H9 (cell line): ENCODE measurements around the gene WWC2. TPM values are rescaled to one million over a fixed set of nuclear protein-coding genes. Genes with fewer than 3 reads are reported as not detected.

Source experiments
- DNase-seq: peaks from one replicate; pipeline ENCODE4 v3.0.0-alpha.2; 2017
- H2AFZ ChIP-seq: one replicate; pipeline ENCODE4 v1.6.1; 2013; ENCODE audit warnings: mild to moderate bottlenecking, low read length, control low read depth, moderate library complexity
- H2AK5ac ChIP-seq: 2 replicates; pipeline ENCODE4 v1.6.1; 2013; ENCODE audit warnings: low read length, control low read depth, mixed read lengths; ENCODE audit not compliant: insufficient read length
- H2BK120ac ChIP-seq: one replicate; pipeline ENCODE4 v1.6.1; 2013; ENCODE audit warnings: low read depth, mild to moderate bottlenecking, low read length, control low read depth, inconsistent platforms; ENCODE audit not compliant: poor library complexity, severe bottlenecking
- H2BK12ac ChIP-seq: 2 replicates; pipeline ENCODE4 v1.6.1; 2013; ENCODE audit warnings: low read length, control low read depth, mixed read lengths, low read depth; ENCODE audit not compliant: insufficient read length
- H2BK15ac ChIP-seq: 2 replicates; pipeline ENCODE4 v1.6.1; 2013; ENCODE audit warnings: low read depth, low read length, control low read depth
- H2BK20ac ChIP-seq: one replicate; pipeline ENCODE4 v1.6.1; 2013; ENCODE audit warnings: low read depth, mild to moderate bottlenecking, low read length, control low read depth, inconsistent platforms; ENCODE audit not compliant: poor library complexity, severe bottlenecking
- H2BK5ac ChIP-seq: 2 replicates; pipeline ENCODE4 v1.6.1; 2013; ENCODE audit warnings: low read length, control low read depth, mixed read lengths; ENCODE audit not compliant: insufficient read length
- H3K14ac ChIP-seq: 2 replicates; pipeline ENCODE4 v1.6.1; 2013; ENCODE audit warnings: low read length, control low read depth; ENCODE audit not compliant: insufficient read depth
- H3K18ac ChIP-seq: 2 replicates; pipeline ENCODE4 v1.6.1; 2013; ENCODE audit warnings: low read depth, mild to moderate bottlenecking, mixed read lengths, low read length, control low read depth; ENCODE audit not compliant: insufficient read length
- H3K23ac ChIP-seq: 2 replicates; pipeline ENCODE4 v1.6.1; 2013; ENCODE audit warnings: low read length, control low read depth, mixed read lengths, low read depth; ENCODE audit not compliant: insufficient read length
- H3K23me2 ChIP-seq: 2 replicates; pipeline ENCODE4 v1.6.1; 2013; ENCODE audit warnings: low read depth, mild to moderate bottlenecking, mixed read lengths, low read length, control low read depth; ENCODE audit not compliant: insufficient read length, poor library complexity, severe bottlenecking
- H3K27ac ChIP-seq: 2 replicates; pipeline ENCODE4 v1.5.1; 2013; ENCODE audit warnings: low read length, control low read depth, mixed read lengths, low read depth; ENCODE audit not compliant: insufficient read length
- H3K27me3 ChIP-seq: 2 replicates; pipeline ENCODE4 v1.6.1; 2013; ENCODE audit warnings: low read length, control low read depth, inconsistent platforms; ENCODE audit not compliant: insufficient read depth
- H3K4ac ChIP-seq: 2 replicates; pipeline ENCODE4 v1.6.1; 2013; ENCODE audit warnings: low read depth, mild to moderate bottlenecking, control low read depth, inconsistent platforms, low read length, moderate library complexity
- H3K4me1 ChIP-seq: 2 replicates; pipeline ENCODE4 v1.6.1; 2013; ENCODE audit warnings: low read length, control low read depth, inconsistent platforms; ENCODE audit not compliant: insufficient read depth
- H3K4me2 ChIP-seq: 2 replicates; pipeline ENCODE4 v1.6.1; 2013; ENCODE audit warnings: low read length, control low read depth, mixed read lengths; ENCODE audit not compliant: insufficient read length, insufficient read depth
- H3K56ac ChIP-seq: 2 replicates; pipeline ENCODE4 v1.6.1; 2013; ENCODE audit warnings: low read depth, mild to moderate bottlenecking, mixed read lengths, low read length, control low read depth; ENCODE audit not compliant: insufficient read length
- H3K79me1 ChIP-seq: 2 replicates; pipeline ENCODE4 v1.6.1; 2013; ENCODE audit warnings: low read depth, mild to moderate bottlenecking, moderate library complexity, low read length, control low read depth, inconsistent platforms; ENCODE audit not compliant: insufficient read depth, poor library complexity, severe bottlenecking
- H3K79me2 ChIP-seq: 2 replicates; pipeline ENCODE4 v1.6.1; 2013; ENCODE audit warnings: low read length, control low read depth, inconsistent platforms; ENCODE audit not compliant: insufficient read depth
- H3K9ac ChIP-seq: 2 replicates; pipeline ENCODE4 v1.6.1; 2013; ENCODE audit warnings: low read length, control low read depth, mixed read lengths; ENCODE audit not compliant: insufficient read length; ENCODE audit errors: extremely low read depth
- H3K9me3 ChIP-seq: one replicate; pipeline ENCODE4 v1.6.1; 2013; ENCODE audit warnings: low read depth, low read length, inconsistent platforms; ENCODE audit not compliant: control insufficient read depth
- H3T11ph ChIP-seq: one replicate; pipeline ENCODE4 v1.6.1; 2013; ENCODE audit warnings: mild to moderate bottlenecking, low read length, control low read depth, inconsistent platforms
- H4K20me1 ChIP-seq: one replicate; pipeline ENCODE4 v1.6.1; 2013; ENCODE audit not compliant: control insufficient read depth, insufficient read length, insufficient read depth
- H4K5ac ChIP-seq: 2 replicates; pipeline ENCODE4 v1.6.1; 2013; ENCODE audit warnings: low read depth, mild to moderate bottlenecking, mixed read lengths, low read length, control low read depth; ENCODE audit not compliant: insufficient read length
- H4K8ac ChIP-seq: replicated peaks from 2 replicates; pipeline ENCODE4 v1.6.1; 2013; ENCODE audit warnings: low read length, control low read depth, mixed read lengths, low read depth; ENCODE audit not compliant: insufficient read length
- H4K91ac ChIP-seq: 2 replicates; pipeline ENCODE4 v1.6.1; 2013; ENCODE audit warnings: low read depth, mild to moderate bottlenecking, moderate library complexity, mixed read lengths, low read length, control low read depth; ENCODE audit not compliant: insufficient read length
- H3K27ac Mint-ChIP-seq, 3 experiments: 2 replicates in 2 of 3; 3 replicates in 1 of 3; pipeline ENCODE4 v1.8.0; 2020 to 2021; ENCODE audit warnings: mixed read lengths in 3 of 3, mild to moderate bottlenecking in 1 of 3, moderate library complexity in 1 of 3
- H3K27me3 Mint-ChIP-seq: 2 replicates; pipeline ENCODE4 v1.8.0; 2021; ENCODE audit warnings: low read depth, mild to moderate bottlenecking, moderate library complexity, mixed read lengths
- H3K36me3 Mint-ChIP-seq, 3 experiments: 2 replicates in 2 of 3; 3 replicates in 1 of 3; pipeline ENCODE4 v1.8.0; 2020 to 2021; ENCODE audit warnings: low read depth in 3 of 3, mixed read lengths in 3 of 3; ENCODE audit not compliant: insufficient read depth in 1 of 3
- H3K4me1 Mint-ChIP-seq, 2 experiments: 2 replicates each; pipeline ENCODE4 v1.8.0; 2020; ENCODE audit warnings: mixed read lengths in 2 of 2
- H3K4me3 Mint-ChIP-seq, 2 experiments: 2 replicates in 1 of 2; 3 replicates in 1 of 2; pipeline ENCODE4 v1.8.0; 2020 to 2021; ENCODE audit warnings: mild to moderate bottlenecking in 2 of 2, mixed read lengths in 2 of 2, moderate library complexity in 1 of 2
- H3K9me3 Mint-ChIP-seq, 2 experiments: 2 replicates in 1 of 2; 3 replicates in 1 of 2; pipeline ENCODE4 v1.8.0; 2020; ENCODE audit warnings: mild to moderate bottlenecking in 2 of 2, mixed read lengths in 2 of 2, moderate library complexity in 1 of 2
- CTCF ChIP-seq: fragments of 200-600 bp; sonication (generic); conservative IDR thresholded peaks from 3 replicates; pipeline ENCODE4 v1.8.0; 2021; ENCODE audit warnings: antibody characterized with exemption, mild to moderate bottlenecking
- WGBS: extraction: QIAGEN DNeasy Blood & Tissue Kit; methylation state at CpG from one replicate; pipeline ENCODE4 v1.1.7; 2013; ENCODE audit warnings: missing lambda C conversion rate, low lambda C conversion rate, mixed read lengths; ENCODE audit not compliant: insufficient read length; ENCODE audit errors: extremely low coverage; 5-methylcytosine and 5-hydroxymethylcytosine counted together
- total RNA-seq: library from RNA; stranded (reverse); gene quantifications from 2 replicates; pipeline ENCODE4 v1.2.1, GENCODE V29; 2021

WWC2 gene
- total RNA-seq, 1 experiment from 2014 or later, result 106 TPM

- H3T11ph ChIP-seq, result no peak overlapping the region
- no peak overlapping the region for H3K18ac ChIP-seq
- no peaks in the 10 kb centered on the region for H3K79me1 ChIP-seq
- no peaks in the 10 kb centered on the region for H3K23me2 ChIP-seq
- H2AK5ac ChIP-seq, result no peak overlapping the region
- H3K23ac ChIP-seq, result no peak overlapping the region
- H2BK20ac ChIP-seq, result no peak overlapping the region
- no peaks in the 10 kb centered on the region for H3K4me1 ChIP-seq
- H3K4me2 ChIP-seq, result no peak overlapping the region
- no peak overlapping the region for H2BK15ac ChIP-seq
- no peak for DNase-seq
- no CpG with 5 or more reads among the region's 6 CpGs for WGBS
- H2AFZ ChIP-seq, result no peak overlapping the region
- H3K27ac ChIP-seq, result no peak overlapping the region
- H3K79me2 ChIP-seq, result no peaks in the 10 kb centered on the region
- peaks cover 53 to 81% (median 80%) of the 10 kb centered on the region in 3 experiments for H3K36me3 Mint-ChIP-seq
- H4K20me1 ChIP-seq, result no peaks in the 10 kb centered on the region
- no peak overlapping the region for H3K27ac Mint-ChIP-seq
- no peak overlapping the region for H3K56ac ChIP-seq
- no peak overlapping the region for H4K91ac ChIP-seq
- H3K27me3 ChIP-seq, result no peaks in the 10 kb centered on the region
- H3K4me3 Mint-ChIP-seq, result no peak overlapping the region
- no peak overlapping the region for H4K5ac ChIP-seq
- H3K9me3 Mint-ChIP-seq, result no peaks in the 10 kb centered on the region
- no peak overlapping the region for H2BK12ac ChIP-seq
- H2BK5ac ChIP-seq, result no peak overlapping the region
- H3K4ac ChIP-seq, result no peak overlapping the region
- no peaks in the 10 kb centered on the region; the same call in 1 of the 2 replicates for H3K27me3 Mint-ChIP-seq
- no peaks in the 10 kb centered on the region for H3K9me3 ChIP-seq
- no peak overlapping the region for H2BK120ac ChIP-seq
- H4K8ac ChIP-seq, result no peak overlapping the region
- TF ChIP-seq CTCF, result no peak
- H3K14ac ChIP-seq, result no peak overlapping the region
- H3K9ac ChIP-seq, result no peak overlapping the region
- peaks cover 3 to 5% of the 10 kb centered on the region in 2 experiments; a peak in 3 of 4 replicates for H3K4me1 Mint-ChIP-seq
These were observed 188.6 kb downstream of the WWC2 start for GRCh38 chr4:183287677-183288076.
